Skeletal muscle satellite cell (primary cell): Measurements from ENCODE around the gene CSNK1E.
A peak's percentile ranks its signal among the peaks of the same experiment; 100 is the strongest.

Experiments
- H3K27me3 ChIP-seq: 2 replicates; pipeline ENCODE4 v1.7.0; 2013; ENCODE audit warnings: low read length; ENCODE audit not compliant: control insufficient read depth, insufficient read depth
- H3K36me3 ChIP-seq: 2 replicates; pipeline ENCODE4 v1.7.0; 2013; ENCODE audit warnings: mild to moderate bottlenecking, control low read depth, low read length; ENCODE audit not compliant: insufficient read depth
- H3K4me1 ChIP-seq: 2 replicates; pipeline ENCODE4 v1.7.0; 2013; ENCODE audit warnings: low read length; ENCODE audit not compliant: control insufficient read depth, insufficient read depth
- H3K4me2 ChIP-seq: 2 replicates; pipeline ENCODE4 v1.7.0; 2013; ENCODE audit warnings: mild to moderate bottlenecking, low read length
- H3K4me3 ChIP-seq: 2 replicates; pipeline ENCODE4 v1.7.0; 2013; ENCODE audit warnings: low read length
- H3K9ac ChIP-seq: 2 replicates; pipeline ENCODE4 v1.7.0; 2013; ENCODE audit warnings: mild to moderate bottlenecking, low read depth, low read length, moderate library complexity
- H3K9me3 ChIP-seq: replicated peaks from 2 replicates; pipeline ENCODE4 v1.7.0; 2013; ENCODE audit warnings: mild to moderate bottlenecking, control low read depth, low read length

Gene CSNK1E

DNA sequence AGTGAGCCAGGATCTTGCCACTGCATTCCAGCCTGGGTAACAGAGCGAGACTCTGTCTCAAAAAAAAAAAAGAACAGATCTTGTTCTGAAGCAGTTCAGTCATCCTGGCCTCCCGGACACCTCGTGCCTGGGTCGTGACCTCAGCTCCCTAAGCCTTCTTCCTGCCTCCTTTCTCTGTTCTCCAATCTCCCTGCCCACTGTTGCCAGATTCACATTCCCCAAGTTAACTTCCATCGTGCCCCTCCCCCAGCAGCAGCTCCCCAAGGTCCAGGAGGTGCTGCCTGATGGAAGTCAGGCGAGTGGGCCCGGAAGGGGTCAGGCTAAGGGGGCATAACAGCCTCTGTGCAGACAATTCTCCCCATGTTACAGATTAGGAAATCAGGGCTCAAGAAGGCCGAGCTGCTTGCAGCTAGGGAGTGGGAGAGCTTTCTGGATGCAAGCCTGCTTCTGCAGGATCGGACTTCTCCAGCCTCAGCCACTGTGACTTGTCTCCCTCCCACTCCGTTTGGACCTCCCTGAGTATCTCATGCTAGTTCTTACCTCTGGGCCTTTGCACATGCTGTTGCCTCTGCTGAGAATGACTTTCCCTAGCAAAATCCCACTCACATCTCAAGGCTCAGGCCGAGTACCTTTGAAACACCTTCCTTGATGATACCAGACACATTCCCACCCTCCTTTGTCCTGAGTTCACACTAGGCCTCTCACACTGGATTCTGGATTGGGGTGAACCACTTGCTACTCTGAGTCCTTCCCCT, 30.1 kb downstream of the CSNK1E start:
- Histone ChIP-seq H3K4me1 (peaks cover 25% of the 10 kb centered on the region), H3K9me3 (no peaks in the 10 kb centered on the region)

DNA sequence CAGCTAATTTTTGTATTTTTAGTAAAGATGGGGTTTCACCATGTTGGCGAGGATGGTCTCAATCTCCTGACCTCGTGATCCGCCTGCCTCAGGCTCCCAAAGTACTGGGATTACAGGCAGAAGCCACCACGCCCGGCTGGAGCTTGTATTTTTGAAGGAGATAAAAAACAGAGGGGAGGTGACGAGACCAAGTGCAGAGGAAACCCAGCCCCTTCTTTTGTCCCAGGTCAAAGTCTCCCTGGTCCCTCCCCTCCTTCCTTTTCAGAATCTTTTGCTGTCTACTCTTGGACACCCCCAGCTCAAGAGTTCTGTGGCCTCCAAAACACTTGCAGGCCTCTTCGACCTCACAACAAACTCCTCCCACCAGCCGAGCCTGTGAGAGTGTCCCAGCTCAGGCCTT, 32.2 kb downstream of the CSNK1E start:
- Histone ChIP-seq H3K4me3 (no peak overlapping the region), H3K9me3 (no peaks in the 10 kb centered on the region), H3K9ac (no peak overlapping the region), H3K4me2 (no peak overlapping the region), H3K4me1 (peaks cover 25% of the 10 kb centered on the region), H3K36me3 (peaks cover 17% of the 10 kb centered on the region), H3K27me3 (no peaks in the 10 kb centered on the region)

More for the DNA sequence above, 30.1 kb downstream of the CSNK1E start:
- no peaks in the 10 kb centered on the region for H3K27me3 ChIP-seq
- peaks cover 32% of the 10 kb centered on the region for H3K36me3 ChIP-seq
- no peak overlapping the region for H3K4me2 ChIP-seq
- H3K9ac ChIP-seq = no peak overlapping the region
- no peak overlapping the region for H3K4me3 ChIP-seq

DNA sequence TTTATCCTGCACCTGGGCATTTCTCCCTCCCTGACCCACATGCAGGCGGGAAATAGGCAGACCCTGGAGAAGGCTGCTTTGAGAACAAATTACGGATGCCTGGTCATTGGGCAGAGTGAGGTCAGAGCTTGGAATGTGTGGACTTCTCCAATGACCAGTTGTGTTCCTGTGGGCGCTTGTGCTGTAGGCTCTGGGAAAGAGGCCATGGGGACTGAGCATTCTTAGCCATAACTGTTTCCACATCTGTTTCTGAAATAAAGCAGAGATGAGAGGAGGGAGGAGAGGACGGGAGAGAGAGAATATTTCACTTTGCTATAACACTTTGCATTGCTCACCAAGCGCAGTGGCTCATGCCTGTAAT, 33.2 kb downstream of the CSNK1E start:
- Histone ChIP-seq H3K4me2 (peak overlapping the region; percentile 27), H3K4me3 (no peak overlapping the region), H3K9ac (no peak overlapping the region), H3K9me3 (no peaks in the 10 kb centered on the region), H3K36me3 (peaks cover 7% of the 10 kb centered on the region), H3K27me3 (no peaks in the 10 kb centered on the region), H3K4me1 (peaks cover 26% of the 10 kb centered on the region)

DNA sequence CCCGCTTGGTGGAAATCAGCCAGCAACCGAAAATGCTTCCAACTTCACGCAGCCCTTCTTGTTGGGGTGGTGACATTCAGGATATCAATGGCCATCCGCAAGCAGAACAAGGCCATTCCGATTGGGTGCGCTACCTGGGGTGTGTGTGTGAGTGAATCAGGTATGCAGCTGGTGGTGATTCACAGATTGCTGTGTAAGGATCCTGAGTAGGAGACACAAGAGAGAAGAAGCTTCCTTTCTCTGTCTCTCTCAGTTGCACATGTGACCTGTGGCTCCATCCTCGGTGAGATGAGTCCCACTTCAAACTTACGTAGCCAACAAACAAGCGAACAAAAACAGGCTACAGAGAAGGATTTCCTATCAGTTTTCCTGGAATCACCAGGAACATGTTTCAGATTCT, 34.8 kb downstream of the CSNK1E start:
- Histone ChIP-seq H3K27me3 (no peaks in the 10 kb centered on the region), H3K4me2 (no peak overlapping the region), H3K9ac (no peak overlapping the region), H3K9me3 (no peaks in the 10 kb centered on the region), H3K36me3 (peaks cover 5% of the 10 kb centered on the region), H3K4me1 (peaks cover 26% of the 10 kb centered on the region), H3K4me3 (no peak overlapping the region)

DNA sequence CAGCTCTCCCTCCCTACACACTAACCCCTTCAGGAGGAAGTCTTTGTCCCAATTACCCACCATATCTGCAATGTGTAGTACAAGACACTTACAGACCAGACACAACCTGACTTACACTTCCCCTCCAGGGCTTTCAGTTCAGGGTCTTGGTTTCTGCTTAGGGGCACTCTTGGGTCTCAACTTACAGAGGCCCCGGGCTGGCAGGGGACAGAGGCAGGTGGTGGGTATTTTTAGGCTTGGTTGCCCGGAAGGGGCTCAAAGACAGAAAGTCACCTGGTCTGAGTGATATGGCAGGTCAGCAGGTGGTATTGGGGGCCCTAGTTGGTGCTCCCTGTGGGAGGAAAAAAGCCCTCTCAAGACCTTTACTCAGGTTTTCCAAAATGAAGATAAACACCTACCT, 41.1 kb downstream of the CSNK1E start:
- Histone ChIP-seq H3K4me1 (peaks cover 21% of the 10 kb centered on the region), H3K9ac (no peak overlapping the region), H3K27me3 (no peaks in the 10 kb centered on the region), H3K4me3 (no peak overlapping the region), H3K4me2 (no peak overlapping the region), H3K36me3 (peaks cover under 1% of the 10 kb centered on the region), H3K9me3 (no peaks in the 10 kb centered on the region)

DNA sequence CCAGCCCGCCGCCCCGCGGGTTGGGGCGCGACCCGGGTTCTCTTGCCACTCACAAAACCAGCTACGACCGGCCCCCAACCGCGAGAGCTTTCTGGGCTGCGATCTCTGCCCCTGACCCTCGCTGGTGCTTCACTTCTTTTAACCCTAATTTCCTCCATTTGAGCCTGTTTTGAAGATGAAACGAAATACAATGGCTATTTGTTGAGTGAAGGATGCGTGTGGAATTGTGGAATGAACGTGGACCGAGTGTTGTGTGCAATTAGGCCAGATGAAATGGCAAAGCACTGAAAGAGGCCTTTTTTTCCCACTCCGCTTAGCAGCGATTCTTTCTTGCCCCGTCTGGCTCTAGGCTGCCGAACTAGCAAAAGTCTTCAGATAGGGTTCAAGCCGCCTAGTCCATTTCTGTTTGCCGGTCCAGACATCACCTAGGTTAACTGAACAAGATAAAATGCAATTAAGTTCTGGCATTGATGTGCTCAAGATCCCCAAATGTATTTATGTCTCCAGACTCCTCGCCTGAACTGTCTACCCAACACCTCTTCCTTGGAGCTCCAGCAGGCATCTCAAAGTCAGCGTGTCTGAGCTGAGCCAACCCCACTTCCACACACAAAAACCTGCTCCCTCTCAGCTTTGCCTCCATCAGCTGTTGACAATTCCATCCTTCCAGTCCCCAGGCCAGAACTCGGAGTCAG, 44.0 kb downstream of the CSNK1E start:
- Histone ChIP-seq H3K36me3 (peaks cover 15% of the 10 kb centered on the region), H3K9me3 (no peaks in the 10 kb centered on the region), H3K4me2 (peak overlapping the region; percentile 95), H3K27me3 (no peaks in the 10 kb centered on the region), H3K4me1 (peaks cover 34% of the 10 kb centered on the region), H3K9ac (peak overlapping the region; percentile 92), H3K4me3 (peak overlapping the region; percentile 98)

DNA sequence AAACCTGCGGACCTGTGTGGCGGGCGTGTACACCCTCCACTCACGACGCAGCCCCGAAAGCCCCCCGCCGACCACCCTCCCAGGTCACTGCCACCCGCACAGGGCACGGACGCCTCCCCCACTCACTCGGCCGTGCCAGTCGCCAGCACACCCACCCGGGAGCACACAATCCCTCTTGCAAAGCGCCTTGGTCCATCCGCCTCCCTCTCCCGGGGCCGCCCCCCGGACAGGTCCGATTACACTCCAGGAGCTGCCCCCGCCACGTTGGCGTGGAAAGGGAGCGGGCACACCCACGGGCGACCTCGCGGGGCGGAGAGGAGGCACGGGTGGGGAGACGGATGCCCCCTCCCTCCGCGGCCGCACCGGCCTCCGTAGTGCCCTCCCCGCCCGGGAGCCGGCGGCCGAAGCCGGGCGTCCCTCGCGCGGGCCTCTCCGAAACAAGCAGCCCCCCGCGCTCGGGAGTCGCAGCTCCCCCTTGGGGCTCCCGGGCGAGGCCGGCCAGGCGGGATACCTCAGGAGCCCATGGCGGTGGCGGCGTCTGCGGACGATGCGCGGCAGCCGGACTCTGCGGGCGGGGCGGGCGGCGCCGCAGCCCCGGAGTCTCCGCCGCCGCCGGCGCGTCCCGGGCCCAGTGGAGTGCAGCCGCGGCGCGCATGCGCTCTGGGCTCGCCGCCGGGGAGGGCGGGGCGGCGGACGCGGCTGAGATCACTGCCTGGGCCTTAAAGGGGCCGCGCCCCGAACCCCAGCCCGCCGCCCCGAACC, 44.7 kb downstream of the CSNK1E start, which contains the start of gene TMEM184B:
Gene TMEM184B, minus strand, starts transcription at position 638 of the 762 bp plus-strand sequence. CDS start 25,049 bp downstream, outside the sequence.
- peak within 1 kb of the TSS; percentile 98 for H3K4me3 ChIP-seq
- H3K4me2 ChIP-seq = peak within 1 kb of the TSS; percentile 95
- H3K4me1 ChIP-seq = peaks cover 34% of the 10 kb centered on the region
- H3K27me3 ChIP-seq = no peaks in the 10 kb centered on the region
- peaks cover 16% of the 10 kb centered on the region for H3K36me3 ChIP-seq
- peak within 1 kb of the TSS; percentile 92 for H3K9ac ChIP-seq
- H3K9me3 ChIP-seq = no peaks in the 10 kb centered on the region

DNA sequence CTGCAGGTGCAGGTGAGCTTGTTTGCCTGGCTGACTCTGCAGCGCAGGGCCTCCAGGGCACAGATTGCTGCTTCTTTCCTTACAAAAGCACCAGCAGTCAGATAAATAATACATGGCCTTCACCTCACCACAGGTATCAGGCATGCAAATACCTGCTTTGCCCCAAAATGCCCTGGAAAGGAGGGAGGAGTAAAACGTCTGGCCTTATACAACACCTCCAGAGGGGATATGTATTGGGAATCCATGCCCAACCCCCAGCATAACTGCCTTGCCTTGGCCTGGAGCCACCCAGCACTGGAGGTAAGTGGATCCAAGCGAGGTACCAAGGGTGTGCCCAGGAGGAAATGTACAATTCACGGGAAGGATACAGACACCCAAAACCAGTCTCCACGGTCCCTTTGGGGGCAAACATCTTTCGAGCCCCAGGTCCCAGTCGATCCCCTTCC, 45.3 kb downstream of the CSNK1E start:
- peak overlapping the region; percentile 95 for H3K4me2 ChIP-seq
- H3K4me3 ChIP-seq = peak overlapping the region; percentile 98
- H3K9me3 ChIP-seq = no peaks in the 10 kb centered on the region
- peak overlapping the region; percentile 92 for H3K9ac ChIP-seq
- H3K4me1 ChIP-seq = peaks cover 34% of the 10 kb centered on the region
- peaks cover 16% of the 10 kb centered on the region for H3K36me3 ChIP-seq
- H3K27me3 ChIP-seq = no peaks in the 10 kb centered on the region

DNA sequence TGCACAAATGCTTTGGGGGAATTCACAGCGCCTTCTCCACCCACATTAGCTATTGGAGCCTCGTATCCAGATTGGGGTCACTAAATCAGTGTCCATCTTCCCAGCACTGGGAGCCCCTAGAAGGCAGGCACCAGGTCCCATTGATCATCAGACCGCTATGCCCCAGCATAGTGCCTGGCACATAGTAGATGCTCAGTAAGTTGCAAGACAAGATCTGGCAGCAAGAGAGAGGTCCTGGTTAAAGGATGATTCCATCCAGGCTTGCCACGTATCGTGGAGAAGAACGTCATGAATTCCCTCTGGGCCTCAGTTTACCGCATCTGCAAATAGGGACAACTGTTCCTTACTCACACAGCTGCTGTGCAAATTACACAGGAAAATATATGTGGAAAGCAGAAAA, 46.1 kb downstream of the CSNK1E start:
- H3K4me1 ChIP-seq = peaks cover 34% of the 10 kb centered on the region
- H3K27me3 ChIP-seq = no peaks in the 10 kb centered on the region
- H3K4me3 ChIP-seq = peak overlapping the region; percentile 98

DNA sequence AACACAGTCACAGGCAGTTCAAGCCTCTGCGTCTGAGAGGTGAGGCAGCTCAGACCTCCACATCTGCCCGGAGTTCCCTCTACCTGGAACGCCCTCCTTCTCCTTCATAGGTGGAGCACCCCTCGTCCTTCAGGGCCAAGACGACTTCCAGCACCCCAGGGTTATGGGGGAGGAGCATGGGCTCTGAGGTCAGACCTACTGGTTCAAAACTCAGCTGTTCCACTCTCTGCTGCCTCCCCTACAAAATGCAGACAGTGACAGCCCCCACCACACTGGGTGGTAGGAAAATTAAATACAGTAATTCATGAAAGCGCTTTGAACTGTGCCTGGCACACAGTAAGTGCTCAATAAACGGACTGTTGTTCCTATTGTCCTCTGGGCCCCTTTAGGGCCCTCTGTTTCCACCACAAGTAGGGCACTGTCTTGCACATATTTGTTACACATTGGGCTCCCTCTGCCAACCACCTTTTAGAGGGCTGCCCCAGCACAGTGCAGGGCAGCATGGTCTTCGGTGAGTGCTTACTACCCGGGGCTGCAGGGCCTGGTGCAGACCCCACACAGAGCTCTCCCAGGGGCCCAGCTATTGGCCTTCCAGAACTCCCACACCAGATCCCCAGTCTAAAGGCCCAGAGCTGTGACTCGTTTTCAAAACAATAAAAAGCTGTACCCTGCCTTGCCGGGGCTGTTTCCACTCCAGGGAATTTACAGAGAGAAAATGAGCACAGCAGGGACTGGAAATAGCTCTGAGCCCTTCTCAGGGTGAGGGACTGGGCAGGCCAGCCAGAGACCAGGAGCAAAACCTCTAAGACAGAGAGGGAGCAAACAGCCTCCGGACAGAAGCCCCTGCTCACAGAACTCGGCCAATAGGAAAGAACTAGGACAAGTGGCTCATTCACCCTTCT, 46.9 kb downstream of the CSNK1E start:
- no peaks in the 10 kb centered on the region for H3K9me3 ChIP-seq
- H3K9ac ChIP-seq = peak overlapping the region; percentile 92
- H3K4me1 ChIP-seq = peaks cover 34% of the 10 kb centered on the region
- H3K36me3 ChIP-seq = peaks cover 16% of the 10 kb centered on the region
- H3K27me3 ChIP-seq = no peaks in the 10 kb centered on the region
- peak overlapping the region; percentile 98 for H3K4me3 ChIP-seq
- peak overlapping the region; percentile 95 for H3K4me2 ChIP-seq

More for the DNA sequence above, 46.1 kb downstream of the CSNK1E start:
- Histone ChIP-seq H3K9me3 (no peaks in the 10 kb centered on the region), H3K9ac (peak overlapping the region; percentile 92), H3K4me2 (peak overlapping the region; percentile 95), H3K36me3 (peaks cover 16% of the 10 kb centered on the region)
